ENCODE results near the gene LRRC8D. TPM values are rescaled to one million over a fixed set of nuclear protein-coding genes. Genes with fewer than 3 reads are reported as not detected.

The LRRC8D gene
- total and polyA plus RNA-seq, 2 of the 4 experiments (the other 2 are of a cell fraction) = 34.1 to 35.3 TPM

- Histone ChIP-seq H2BK120ac (ENCODE audit: low read depth, low read length) (no peak overlapping the region), H3K9ac (ENCODE audit: low read depth, low read length) (no peak overlapping the region), H2AK5ac (ENCODE audit: low read depth, low read length) (no peak overlapping the region), H3K79me1 (ENCODE audit: low read depth in 1 of 2, low read length in 2 of 2) (peaks cover 35 to 37% of the 10 kb centered on the region in 2 experiments), H3K56ac (ENCODE audit: extremely low read depth, insufficient read depth, low read length) (no peak overlapping the region), H3K4me2 (ENCODE audit: low read depth, low read length) (no peak overlapping the region), H2BK15ac (ENCODE audit: low read depth, low read length) (no peak overlapping the region), H3K18ac (ENCODE audit: low read depth, low read length) (no peak overlapping the region; the same call in 1 of the 2 replicates), H2BK20ac (ENCODE audit: low read depth, low read length) (no peak overlapping the region), H3K9me3 (ENCODE audit: control insufficient read depth, insufficient read depth, low read length) (no peaks in the 10 kb centered on the region), H3K27ac (ENCODE audit: insufficient read depth, low read length) (no peak overlapping the region), H3K14ac (replicated peaks; ENCODE audit: low read depth, low read length) (0 out of 2 replicates have a peak overlapping the region, but pooled peaks have one; percentile 8), H2AFZ (replicated peaks; ENCODE audit: low read length, poor library complexity) (no peak overlapping the region), H3K4me3 (ENCODE audit: insufficient read depth, low read depth, low read length) (no peak overlapping the region), H3K4me1 (ENCODE audit: control insufficient read depth, insufficient read depth, low read length) (peaks cover 18% of the 10 kb centered on the region), H3K23ac (ENCODE audit: low read depth, low read length) (no peak overlapping the region), H3K36me3 (ENCODE audit: control insufficient read depth, insufficient read depth, low read length) (no peaks in the 10 kb centered on the region; the same call in 1 of the 2 replicates), H3K27me3 (ENCODE audit: control insufficient read depth, insufficient read depth, low read length) (no peaks in the 10 kb centered on the region), H4K8ac (ENCODE audit: low read depth in 2 of 2, low read length in 2 of 2) (peak overlapping the region in 1 of 2 experiments; percentile 27; a peak in 1 of 4 replicates), H4K20me1 (ENCODE audit: insufficient read depth, low read length) (no peaks in the 10 kb centered on the region), H4K5ac (ENCODE audit: low read depth, low read length) (no peak overlapping the region), H2AK9ac (replicated peaks; ENCODE audit: low read depth, low read length, poor library complexity) (no peak overlapping the region), H4K91ac (ENCODE audit: insufficient read depth, low read depth, low read length) (no peak overlapping the region), H2BK5ac (ENCODE audit: low read depth, low read length, poor library complexity, severe bottlenecking) (no peak overlapping the region), H3K9me1 (ENCODE audit: insufficient read depth, low read length) (peaks cover 13% of the 10 kb centered on the region), H3K4ac (ENCODE audit: low read depth, low read length) (no peak overlapping the region; the same call in 1 of the 2 replicates)
- ChIA-PET POLR2A (ENCODE audit: unreplicated experiment) (no interaction called here), CTCF (no interaction called here)
- dilution Hi-C loops (cut with HindIII; ENCODE audit: low sequenced_read_pairs, unreplicated experiment) (no loop called here), in situ Hi-C loops (cut with MboI; ENCODE audit: low sequenced_read_pairs) (no loop called here), intact Hi-C loops (cut with micrococcal nuclease) (no loop called here)
- no CpG with 5 or more reads among the region's 6 CpGs for WGBS, 2 experiments (ENCODE audit: extremely low coverage in 2 of 2, insufficient read length in 1 of 2)
- TF ChIP-seq NFE2L2 (IDR thresholded peaks at IDR 0.05; ENCODE audit: low read depth, low read length) (no peak), MAZ (IDR thresholded peaks at IDR 0.05; ENCODE audit: borderline replicate concordance, low read depth, low read length) (no peak), MAFK (IDR thresholded peaks at IDR 0.05; ENCODE audit: low read depth, low read length) (no peak), CEBPB (IDR thresholded peaks at IDR 0.05; ENCODE audit: low read depth, low read length) (no peak), SMC3 (IDR thresholded peaks at IDR 0.05; ENCODE audit: low read depth, low read length) (no peak), RCOR1 (IDR thresholded peaks at IDR 0.05; ENCODE audit: insufficient replicate concordance, low read length) (no peak), ELK1 (IDR thresholded peaks at IDR 0.05; ENCODE audit: borderline replicate concordance, low read depth, low read length) (no peak), CTCF (conservative IDR thresholded peaks at IDR 0.05; ENCODE audit: low read depth, low read length) (no peak)
- ATAC-seq (ENCODE audit: low read depth) = no peak
- DNase-seq = no peak
- no TSS peak for BruUV-seq (replicated peaks)
Observed at GRCh38 chr1:89898150-89898549, 77.3 kb downstream of the LRRC8D start.
